GM13977 (cell line): ENCODE data around the gene CLCN4.

Experiments
- DNase-seq: peaks from one replicate; pipeline ENCODE4 v3.0.0; 2012; ENCODE audit warnings: low spot score
- CTCF ChIP-seq: IDR thresholded peaks from 2 replicates; pipeline ENCODE4 v1.5.1; 2012; ENCODE audit warnings: mild to moderate bottlenecking, control low read depth; ENCODE audit not compliant: insufficient read depth; ENCODE audit errors: extremely low read depth, missing control alignments
- in situ Hi-C: fragments of 300-500 bp; cut with MboI; formaldehyde crosslinking; loops from one replicate; pipeline ENCODE4 v1.12.0; 2022; ENCODE audit warnings: low sequenced_read_pairs, low pct_unique_long_range_greater_than_20kb, mixed read lengths, inconsistent platforms; ENCODE audit not compliant: unreplicated experiment

The CLCN4 gene

GRCh38 chrX:10160211-10160610, 3.4 kb downstream of the CLCN4 start:
- in situ Hi-C loops, result no loop called here

GRCh38 chrX:10163031-10163430, 6.3 kb downstream of the CLCN4 start:
- no peak for TF ChIP-seq CTCF
- in situ Hi-C loops, result no loop called here
- DNase-seq, result no peak

More at GRCh38 chrX:10160211-10160610, 3.4 kb downstream of the CLCN4 start:
- no peak for TF ChIP-seq CTCF
- DNase-seq, result no peak

- no peak for TF ChIP-seq CTCF
- DNase-seq, result no peak
- in situ Hi-C loops, result no loop called here
These were observed 8.1 kb downstream of the CLCN4 start for GRCh38 chrX:10164879-10165278.

GRCh38 chrX:10165580-10166247, 8.9 kb downstream of the CLCN4 start:
- DNase-seq, result no peak
- in situ Hi-C loops, result no loop called here
- no peak for TF ChIP-seq CTCF

GRCh38 chrX:10166248-10166716, 9.5 kb downstream of the CLCN4 start:
- DNase-seq, result no peak
- no peak for TF ChIP-seq CTCF
- in situ Hi-C loops, result no loop called here

- in situ Hi-C loops, result no loop called here
- no peak for TF ChIP-seq CTCF
- DNase-seq, result no peak
These were observed 10.0 kb downstream of the CLCN4 start for GRCh38 chrX:10166731-10167151.
